Measurements from ENCODE around the gene SHB.

The SHB gene

DNA sequence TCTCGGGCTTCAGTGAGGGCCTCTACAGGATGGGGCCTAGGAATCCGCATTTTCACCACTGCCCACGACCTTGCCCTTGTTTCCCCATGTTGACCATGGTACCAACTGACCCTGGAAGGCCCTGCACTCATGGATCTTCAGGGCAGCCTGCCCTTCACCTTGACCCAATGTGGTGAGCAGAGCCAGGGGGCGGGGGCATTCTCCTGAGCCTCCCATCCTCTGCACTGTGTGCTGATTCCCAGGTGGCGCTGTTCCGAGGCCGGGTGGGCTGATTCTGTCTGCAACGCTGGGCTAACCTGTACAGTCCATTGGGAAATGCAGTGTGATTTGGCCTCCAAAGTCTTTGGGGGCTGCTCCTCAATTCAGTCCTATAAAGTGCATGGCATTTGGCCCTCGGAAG, 68.7 kb downstream of the SHB start:
- Histone ChIP-seq H3K18ac (ENCODE audit: low read length) (no peak overlapping the region), H3K23ac (ENCODE audit: low read length) (no peak overlapping the region), H3K9ac (ENCODE audit: low read length) (no peak overlapping the region), H3K4ac (ENCODE audit: low read depth, low read length) (no peak overlapping the region), H3K79me2 (ENCODE audit: control insufficient read depth, insufficient read depth, low read length) (peaks cover 53% of the 10 kb centered on the region), H3K56ac (ENCODE audit: low read length) (no peak overlapping the region), H3K36me3 (ENCODE audit: control insufficient read depth, insufficient read depth, low read length) (no peaks in the 10 kb centered on the region), H4K5ac (ENCODE audit: low read length) (no peak overlapping the region), H3K27ac (ENCODE audit: low read depth, low read length) (no peak overlapping the region), H3K79me1 (ENCODE audit: low read length) (peaks cover 68% of the 10 kb centered on the region), H2BK120ac (ENCODE audit: low read depth, low read length) (no peak overlapping the region), H3K4me1 (ENCODE audit: control insufficient read depth, low read depth, low read length) (peaks cover 3% of the 10 kb centered on the region), H4K8ac (ENCODE audit: low read depth, low read length) (no peak overlapping the region), H3K4me2 (ENCODE audit: low read length) (no peak overlapping the region), H2AK5ac (ENCODE audit: low read length) (no peak overlapping the region), H3K27me3 (ENCODE audit: insufficient read depth, low read length, poor library complexity) (no peaks in the 10 kb centered on the region), H2BK15ac (replicated peaks; ENCODE audit: low read depth) (no peak overlapping the region), H3K4me3 (ENCODE audit: low read length) (no peak overlapping the region), H2BK5ac (ENCODE audit: low read length) (no peak overlapping the region)
- DNase-seq: no peak
- no CpG with 5 or more reads among the region's 9 CpGs for WGBS (ENCODE audit: extremely low coverage, insufficient coverage, low lambda C conversion rate)

DNA sequence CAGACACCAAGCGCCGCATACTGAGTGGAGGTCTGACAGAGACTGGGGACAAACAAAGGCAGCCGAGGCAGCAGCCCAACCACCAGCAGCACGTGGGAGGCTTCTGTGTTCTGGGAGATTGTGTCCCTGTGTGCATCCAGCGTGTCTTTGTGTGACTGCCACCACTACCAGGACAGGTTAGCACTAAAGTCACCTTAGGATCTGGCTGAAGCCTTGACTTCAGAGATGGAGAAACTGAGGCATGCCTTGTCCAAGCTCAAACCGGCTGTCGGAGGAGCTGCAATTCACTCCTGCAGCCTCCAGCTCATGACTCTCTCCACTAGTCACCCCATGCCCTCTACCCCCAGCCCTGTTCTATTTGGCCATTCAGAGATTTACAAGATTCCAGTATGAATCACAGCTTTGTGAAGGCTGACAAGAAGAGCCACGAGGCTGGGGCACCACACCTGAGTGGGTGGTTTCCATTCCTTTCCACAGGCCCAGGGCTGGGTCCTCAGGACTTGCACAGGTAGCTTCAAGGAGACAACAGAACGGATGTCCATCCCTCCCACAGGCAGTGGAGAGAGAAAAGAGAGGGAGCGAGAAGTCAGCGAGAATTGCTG, 69.3 kb downstream of the SHB start:
- H4K5ac ChIP-seq (ENCODE audit: low read length): no peak overlapping the region
- no peaks in the 10 kb centered on the region for H3K27me3 ChIP-seq (ENCODE audit: insufficient read depth, low read length, poor library complexity)
- no peak overlapping the region for H2AK5ac ChIP-seq (ENCODE audit: low read length)
- no peak overlapping the region for H3K56ac ChIP-seq (ENCODE audit: low read length)
- no peak overlapping the region for H2BK15ac ChIP-seq (replicated peaks; ENCODE audit: low read depth)
- H3K4ac ChIP-seq (ENCODE audit: low read depth, low read length): no peak overlapping the region
- no peak overlapping the region for H3K27ac ChIP-seq (ENCODE audit: low read depth, low read length)
- peaks cover 49% of the 10 kb centered on the region for H3K79me2 ChIP-seq (ENCODE audit: control insufficient read depth, insufficient read depth, low read length)
- no peaks in the 10 kb centered on the region for H3K36me3 ChIP-seq (ENCODE audit: control insufficient read depth, insufficient read depth, low read length)
- no CpG with 5 or more reads among the region's 11 CpGs for WGBS (ENCODE audit: extremely low coverage, insufficient coverage, low lambda C conversion rate)
- H3K4me2 ChIP-seq (ENCODE audit: low read length): no peak overlapping the region
- peaks cover 3% of the 10 kb centered on the region for H3K4me1 ChIP-seq (ENCODE audit: control insufficient read depth, low read depth, low read length)
- no peak overlapping the region for H3K18ac ChIP-seq (ENCODE audit: low read length)
- no peak overlapping the region for H4K8ac ChIP-seq (ENCODE audit: low read depth, low read length)
- no peak overlapping the region for H2BK120ac ChIP-seq (ENCODE audit: low read depth, low read length)
- H3K9ac ChIP-seq (ENCODE audit: low read length): no peak overlapping the region
- no peak overlapping the region for H3K23ac ChIP-seq (ENCODE audit: low read length)
- no peak overlapping the region for H3K4me3 ChIP-seq (ENCODE audit: low read length)
- no peak for DNase-seq
- no peak overlapping the region for H2BK5ac ChIP-seq (ENCODE audit: low read length)
- H3K79me1 ChIP-seq (ENCODE audit: low read length): peaks cover 68% of the 10 kb centered on the region

- no peak overlapping the region for H3K9ac ChIP-seq (ENCODE audit: low read length)
- no peak overlapping the region for H3K23ac ChIP-seq (ENCODE audit: low read length)
- H3K18ac ChIP-seq (ENCODE audit: low read length): no peak overlapping the region
- no peak overlapping the region for H3K4ac ChIP-seq (ENCODE audit: low read depth, low read length)
- H4K8ac ChIP-seq (ENCODE audit: low read depth, low read length): no peak overlapping the region
- H3K4me3 ChIP-seq (ENCODE audit: low read length): no peak overlapping the region
- no peak overlapping the region for H2BK5ac ChIP-seq (ENCODE audit: low read length)
- no peaks in the 10 kb centered on the region for H3K36me3 ChIP-seq (ENCODE audit: control insufficient read depth, insufficient read depth, low read length)
- H3K56ac ChIP-seq (ENCODE audit: low read length): no peak overlapping the region
- H2AK5ac ChIP-seq (ENCODE audit: low read length): no peak overlapping the region
- H2BK120ac ChIP-seq (ENCODE audit: low read depth, low read length): no peak overlapping the region
- H3K79me1 ChIP-seq (ENCODE audit: low read length): peaks cover 68% of the 10 kb centered on the region
- WGBS (ENCODE audit: extremely low coverage, insufficient coverage, low lambda C conversion rate): no CpG with 5 or more reads among the region's 5 CpGs
- H3K79me2 ChIP-seq (ENCODE audit: control insufficient read depth, insufficient read depth, low read length): peaks cover 51% of the 10 kb centered on the region
- H2BK15ac ChIP-seq (replicated peaks; ENCODE audit: low read depth): no peak overlapping the region
- H3K27ac ChIP-seq (ENCODE audit: low read depth, low read length): no peak overlapping the region
- no peaks in the 10 kb centered on the region for H3K27me3 ChIP-seq (ENCODE audit: insufficient read depth, low read length, poor library complexity)
- DNase-seq: no peak
- H4K5ac ChIP-seq (ENCODE audit: low read length): no peak overlapping the region
- no peak overlapping the region for H3K4me2 ChIP-seq (ENCODE audit: low read length)
- peaks cover 3% of the 10 kb centered on the region for H3K4me1 ChIP-seq (ENCODE audit: control insufficient read depth, low read depth, low read length)
Observed at GRCh38 chr9:37998881-37999587, 70.0 kb downstream of the SHB start.

DNA sequence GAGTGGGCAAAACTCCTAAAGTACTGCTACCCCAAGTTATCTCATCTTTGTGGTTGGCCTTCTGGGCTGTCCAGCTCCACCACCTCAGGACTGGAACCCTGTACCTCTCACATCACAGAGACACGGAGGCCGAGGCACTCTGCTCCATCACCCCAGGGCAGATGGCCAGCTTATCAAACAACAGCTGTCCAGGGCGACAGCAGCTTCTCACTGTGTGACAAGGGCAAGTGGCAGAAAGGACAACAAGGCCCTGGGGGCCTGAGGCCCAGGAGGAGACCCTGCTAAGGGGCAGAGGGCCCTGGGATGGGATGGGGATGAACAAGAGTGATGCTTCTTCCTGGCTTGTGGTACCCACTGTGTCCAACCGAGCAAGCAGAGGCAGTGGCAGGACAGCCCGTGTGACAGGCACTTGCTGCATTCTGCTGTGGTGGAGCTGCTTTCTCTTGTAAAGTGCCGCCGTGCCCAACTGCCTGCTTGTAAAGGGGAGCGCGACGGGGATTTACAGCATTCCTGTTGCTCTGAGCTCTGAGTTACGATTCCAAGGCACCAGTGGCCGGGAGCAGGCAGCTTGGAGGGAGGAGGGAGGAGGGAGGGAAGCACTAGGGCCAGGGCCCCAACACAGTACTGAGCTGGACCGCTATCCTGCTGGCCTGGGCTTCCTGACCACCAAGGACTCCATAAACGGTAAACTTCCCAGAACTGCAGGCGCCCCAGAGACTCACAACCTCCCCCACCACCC, 71.2 kb downstream of the SHB start:
- no peak overlapping the region for H3K4me2 ChIP-seq (ENCODE audit: low read length)
- no peak overlapping the region for H3K9ac ChIP-seq (ENCODE audit: low read length)
- no peak overlapping the region for H4K5ac ChIP-seq (ENCODE audit: low read length)
- H2AK5ac ChIP-seq (ENCODE audit: low read length): no peak overlapping the region
- H3K56ac ChIP-seq (ENCODE audit: low read length): no peak overlapping the region
- peaks cover 3% of the 10 kb centered on the region for H3K4me1 ChIP-seq (ENCODE audit: control insufficient read depth, low read depth, low read length)
- no peak overlapping the region for H2BK5ac ChIP-seq (ENCODE audit: low read length)
- no peak overlapping the region for H3K27ac ChIP-seq (ENCODE audit: low read depth, low read length)
- H3K27me3 ChIP-seq (ENCODE audit: insufficient read depth, low read length, poor library complexity): no peaks in the 10 kb centered on the region
- H3K36me3 ChIP-seq (ENCODE audit: control insufficient read depth, insufficient read depth, low read length): no peaks in the 10 kb centered on the region
- no peak overlapping the region for H2BK120ac ChIP-seq (ENCODE audit: low read depth, low read length)
- no peak overlapping the region for H3K4me3 ChIP-seq (ENCODE audit: low read length)
- DNase-seq: no peak
- H3K79me2 ChIP-seq (ENCODE audit: control insufficient read depth, insufficient read depth, low read length): peaks cover 50% of the 10 kb centered on the region
- no peak overlapping the region for H3K4ac ChIP-seq (ENCODE audit: low read depth, low read length)
- no CpG with 5 or more reads among the region's 15 CpGs for WGBS (ENCODE audit: extremely low coverage, insufficient coverage, low lambda C conversion rate)
- no peak overlapping the region for H2BK15ac ChIP-seq (replicated peaks; ENCODE audit: low read depth)
- no peak overlapping the region for H4K8ac ChIP-seq (ENCODE audit: low read depth, low read length)
- H3K18ac ChIP-seq (ENCODE audit: low read length): no peak overlapping the region
- H3K79me1 ChIP-seq (ENCODE audit: low read length): peaks cover 64% of the 10 kb centered on the region
- H3K23ac ChIP-seq (ENCODE audit: low read length): no peak overlapping the region

GRCh38 chr9:37996819-37997217, 72.2 kb downstream of the SHB start:
- H3K4me2 ChIP-seq (ENCODE audit: low read length): no peak overlapping the region
- no peak overlapping the region for H2BK120ac ChIP-seq (ENCODE audit: low read depth, low read length)
- H4K8ac ChIP-seq (ENCODE audit: low read depth, low read length): no peak overlapping the region
- H3K4me3 ChIP-seq (ENCODE audit: low read length): no peak overlapping the region
- H2AK5ac ChIP-seq (ENCODE audit: low read length): no peak overlapping the region
- no peaks in the 10 kb centered on the region for H3K27me3 ChIP-seq (ENCODE audit: insufficient read depth, low read length, poor library complexity)
- H3K36me3 ChIP-seq (ENCODE audit: control insufficient read depth, insufficient read depth, low read length): no peaks in the 10 kb centered on the region
- no peak overlapping the region for H3K56ac ChIP-seq (ENCODE audit: low read length)
- peaks cover 2% of the 10 kb centered on the region for H3K4me1 ChIP-seq (ENCODE audit: control insufficient read depth, low read depth, low read length)
- DNase-seq: no peak
- H3K9ac ChIP-seq (ENCODE audit: low read length): no peak overlapping the region
- H2BK5ac ChIP-seq (ENCODE audit: low read length): no peak overlapping the region
- H3K27ac ChIP-seq (ENCODE audit: low read depth, low read length): no peak overlapping the region
- peaks cover 54% of the 10 kb centered on the region for H3K79me2 ChIP-seq (ENCODE audit: control insufficient read depth, insufficient read depth, low read length)
- no peak overlapping the region for H2BK15ac ChIP-seq (replicated peaks; ENCODE audit: low read depth)
- WGBS (ENCODE audit: extremely low coverage, insufficient coverage, low lambda C conversion rate): no CpG with 5 or more reads among the region's 4 CpGs
- peaks cover 63% of the 10 kb centered on the region for H3K79me1 ChIP-seq (ENCODE audit: low read length)
- no peak overlapping the region for H3K4ac ChIP-seq (ENCODE audit: low read depth, low read length)
- H3K18ac ChIP-seq (ENCODE audit: low read length): no peak overlapping the region
- H3K23ac ChIP-seq (ENCODE audit: low read length): no peak overlapping the region
- H4K5ac ChIP-seq (ENCODE audit: low read length): no peak overlapping the region

Data from mesendoderm (in vitro differentiated cells).